HEK293 (cell line): ENCODE results near the gene RNF151.
"Not testable (repeated sequence)": the region's sequence is repeated elsewhere in the genome, so short reads cannot be mapped to it uniquely, and the experiment has no call there.

Experiments
- CTCF ChIA-PET: fragments of 350-600 bp; formaldehyde crosslinking; extraction: SDS; loops from one replicate; lab custom pipeline; 2021; ENCODE audit warnings: antibody characterized with exemption; lab: Yijun Ruan, JAX
- POLR2A ChIA-PET: fragments of 300-600 bp; formaldehyde crosslinking; extraction: SDS; loops from one replicate; lab custom pipeline; 2020; ENCODE audit warnings: antibody characterized with exemption, inconsistent platforms; lab: Yijun Ruan, JAX
- H3K27ac ChIP-seq: fragments of 200-500 bp; sonication (Bioruptor generic); 2 replicates; pipeline ENCODE4 v1.5.1; 2014; ENCODE audit warnings: low read depth, low read length, control low read depth, inconsistent platforms; ENCODE audit errors: extremely low read depth
- H3K36me3 ChIP-seq, 2 experiments: fragments of 200-500 bp in 1 of 2; sonication (Bioruptor generic) in 1 of 2; 1 replicate in 1 of 2; 2 replicates in 1 of 2; pipeline ENCODE4 v1.5.1; 2014 to 2017; ENCODE audit warnings: inconsistent platforms in 2 of 2, low read length in 2 of 2; ENCODE audit not compliant: control insufficient read depth in 2 of 2, insufficient read depth in 1 of 2
- H3K4me1 ChIP-seq: fragments of 200-500 bp; sonication (Bioruptor generic); 2 replicates; pipeline ENCODE4 v1.5.1; 2014; ENCODE audit warnings: mild to moderate bottlenecking, low read length, inconsistent platforms; ENCODE audit not compliant: control insufficient read depth, insufficient read depth
- H3K4me3 ChIP-seq: 2 replicates; pipeline ENCODE4 v1.5.1; 2011; ENCODE audit warnings: low read depth, mild to moderate bottlenecking, control low read depth, low read length, moderate library complexity
- H3K9me3 ChIP-seq: fragments of 200-500 bp; sonication (Bioruptor generic); 2 replicates; pipeline ENCODE4 v1.5.1; 2014; ENCODE audit warnings: low read depth, low read length, inconsistent platforms; ENCODE audit not compliant: control insufficient read depth, insufficient read depth
- INSM2 ChIP-seq: fragments of 450-650 bp; formaldehyde crosslinking; IDR thresholded peaks from 2 replicates; pipeline ENCODE4 v1.5.1; 2016; ENCODE audit warnings: missing biosample characterization, missing genetic modification characterization
- ZBTB7A ChIP-seq: fragments of 450-650 bp; formaldehyde crosslinking; IDR thresholded peaks from 2 replicates; pipeline ENCODE4 v1.5.1; 2016; ENCODE audit warnings: low read depth, missing biosample characterization, missing genetic modification characterization
- ZNF121 ChIP-seq: fragments of 450-650 bp; formaldehyde crosslinking; IDR thresholded peaks from 2 replicates; pipeline ENCODE4 v1.5.1; 2016; ENCODE audit warnings: missing biosample characterization, missing genetic modification characterization
- ZNF138 ChIP-seq: fragments of 450-650 bp; formaldehyde crosslinking; IDR thresholded peaks from 2 replicates; pipeline ENCODE4 v1.5.1; 2016; ENCODE audit warnings: missing biosample characterization, missing genetic modification characterization, borderline replicate concordance
- ZNF16 ChIP-seq: fragments of 450-650 bp; formaldehyde crosslinking; IDR thresholded peaks from 2 replicates; pipeline ENCODE4 v1.5.1; 2016; ENCODE audit warnings: low read depth, missing biosample characterization, missing genetic modification characterization
- ZNF292 ChIP-seq: fragments of 450-650 bp; formaldehyde crosslinking; IDR thresholded peaks from 2 replicates; pipeline ENCODE4 v1.5.1; 2016; ENCODE audit warnings: low read depth, missing biosample characterization, missing genetic modification characterization, borderline replicate concordance
- ZNF558 ChIP-seq: fragments of 450-650 bp; formaldehyde crosslinking; IDR thresholded peaks from 2 replicates; pipeline ENCODE4 v1.5.1; 2016; ENCODE audit warnings: missing biosample characterization, missing genetic modification characterization
- ZNF654 ChIP-seq: fragments of 450-650 bp; formaldehyde crosslinking; IDR thresholded peaks from 2 replicates; pipeline ENCODE4 v1.5.1; 2016; ENCODE audit warnings: low read depth, missing biosample characterization, missing genetic modification characterization
- ZNF830 ChIP-seq: fragments of 450-650 bp; IDR thresholded peaks from 2 replicates; pipeline ENCODE4 v1.5.0; 2018; ENCODE audit warnings: missing biosample characterization, missing genetic modification characterization, low read depth, mild to moderate bottlenecking, moderate library complexity
- ZNF843 ChIP-seq: fragments of 450-650 bp; formaldehyde crosslinking; IDR thresholded peaks from 2 replicates; pipeline ENCODE4 v1.5.1; 2016; ENCODE audit warnings: missing biosample characterization, missing genetic modification characterization

RNF151 gene

GRCh38 chr16:1950047-1950446 lies 16.6 kb upstream of the RNF151 start (continued):
- TF ChIP-seq ZBTB7A (tag by site-specific recombination) (no peak), ZNF558 (tag by site-specific recombination) (no peak), ZNF138 (no peak), INSM2 (no peak)

GRCh38 chr16:1950559-1950958 lies 16.1 kb upstream of the RNF151 start:
- ChIA-PET POLR2A (interaction anchor here (0.6 to 3.5 kb wide), 3 partner anchors 10 to 48 kb away, joined by 7 to 19 read pairs (median 7); partner anchors contain the start of genes NDUFB10 and RPS2), CTCF (no interaction called here)
- Histone ChIP-seq H3K4me3 (no peak overlapping the region), H3K9me3 (no peaks in the 10 kb centered on the region), H3K4me1 (no peaks in the 10 kb centered on the region), H3K36me3 (no peaks in the 10 kb centered on the region), H3K27ac (no peak overlapping the region)
- TF ChIP-seq ZNF292 (tag by site-specific recombination) (no peak), ZNF830 (tag by site-specific recombination) (no peak), ZNF654 (no peak), ZNF843 (tag by site-specific recombination) (no peak)

GRCh38 chr16:1953734-1954133 lies 12.9 kb upstream of the RNF151 start:
- ChIA-PET CTCF (interaction anchor here (0.6 to 1.0 kb wide), 2 partner anchors 10 to 106 kb away, joined by 3 to 5 read pairs; no protein-coding TSS in a partner anchor), POLR2A (no interaction called here)
- Histone ChIP-seq H3K4me1 (no peaks in the 10 kb centered on the region), H3K9me3 (no peaks in the 10 kb centered on the region), H3K36me3 (no peaks in the 10 kb centered on the region), H3K27ac (no peak overlapping the region), H3K4me3 (no peak overlapping the region)
- TF ChIP-seq ZNF121 (tag by site-specific recombination) (no peak), ZNF16 (tag by site-specific recombination) (no peak)

- not testable (repeated sequence) for H3K4me3 ChIP-seq, H3K4me1 ChIP-seq, H3K9me3 ChIP-seq, H3K27ac ChIP-seq
- POLR2A ChIA-PET = interaction anchor here (0.6 to 1.3 kb wide), 6 partner anchors 14 to 1615 kb away, joined by 3 to 8 read pairs (median 4); partner anchors contain the start of genes MSRB1 and TRAF7
- CTCF ChIA-PET = interaction anchor here (0.6 to 2.1 kb wide), 6 partner anchors 12 to 240 kb away, joined by 3 to 4 read pairs (median 3); partner anchors contain the start of gene MSRB1
- peaks cover 0 to 17% of the 10 kb centered on the region in 2 experiments; a peak in 1 of 3 replicates for H3K36me3 ChIP-seq
Measured at GRCh38 chr16:1957434-1958142, 9.1 kb upstream of the RNF151 start.

GRCh38 chr16:1958143-1958491 lies 8.5 kb upstream of the RNF151 start:
- POLR2A ChIA-PET = interaction anchor here (0.6 to 1.3 kb wide), 6 partner anchors 15 to 1616 kb away, joined by 3 to 8 read pairs (median 4); partner anchors contain the start of genes MSRB1 and TRAF7
- CTCF ChIA-PET = interaction anchor here (0.6 to 2.1 kb wide), 7 partner anchors 13 to 240 kb away, joined by 3 to 4 read pairs (median 3); partner anchors contain the start of gene MSRB1
- not testable (repeated sequence) for H3K4me3 ChIP-seq

More at GRCh38 chr16:1958143-1958491, 8.5 kb upstream of the RNF151 start:
- not testable (repeated sequence) for H3K9me3 ChIP-seq, H3K4me1 ChIP-seq, H3K27ac ChIP-seq
- H3K36me3 ChIP-seq = peaks cover 0 to 22% of the 10 kb centered on the region in 2 experiments; a peak in 1 of 3 replicates
